DOHH2 (cell line): ENCODE measurements around the gene HECW1.

Experiments
- H3F3A ChIP-seq: fragments of 200-600 bp; sonication (generic), shearing (Covaris generic); 2 replicates; pipeline ENCODE4 v1.6.0; 2016; ENCODE audit warnings: antibody characterized with exemption, mild to moderate bottlenecking; ENCODE audit not compliant: control insufficient read depth, insufficient read depth
- H3K27ac ChIP-seq: fragments of 200-600 bp; sonication (generic); 2 replicates; pipeline ENCODE4 v1.5.1; 2014; ENCODE audit warnings: low read depth, mild to moderate bottlenecking, low read length, moderate library complexity
- H3K27me3 ChIP-seq: fragments of 200-600 bp; sonication (generic); 2 replicates; pipeline ENCODE4 v1.6.1; 2014; ENCODE audit warnings: mild to moderate bottlenecking, low read length, mixed read lengths; ENCODE audit not compliant: control insufficient read depth
- H3K36me3 ChIP-seq: fragments of 200-600 bp; sonication (generic); 2 replicates; pipeline ENCODE4 v1.6.1; 2014; ENCODE audit warnings: mild to moderate bottlenecking, low read length, moderate library complexity, mixed read lengths; ENCODE audit not compliant: control insufficient read depth
- H3K4me1 ChIP-seq: fragments of 200-600 bp; sonication (generic); 2 replicates; pipeline ENCODE4 v1.6.1; 2014; ENCODE audit warnings: mild to moderate bottlenecking, low read length, mixed read lengths; ENCODE audit not compliant: control insufficient read depth
- H3K4me2 ChIP-seq: fragments of 200-600 bp; sonication (generic); 2 replicates; pipeline ENCODE4 v1.6.0; 2014; ENCODE audit warnings: mild to moderate bottlenecking, low read length, moderate library complexity
- H3K4me3 ChIP-seq: fragments of 200-600 bp; sonication (generic); 2 replicates; pipeline ENCODE4 v1.5.1; 2014; ENCODE audit warnings: mild to moderate bottlenecking, low read length, mixed read lengths
- H3K79me2 ChIP-seq: fragments of 200-600 bp; sonication (generic); 2 replicates; pipeline ENCODE4 v1.6.1; 2014; ENCODE audit warnings: mild to moderate bottlenecking, low read length, mixed read lengths; ENCODE audit not compliant: control insufficient read depth
- H3K9me2 ChIP-seq: fragments of 200-600 bp; sonication (generic); replicated peaks from 2 replicates; pipeline ENCODE4 v1.6.1; 2014; ENCODE audit warnings: mild to moderate bottlenecking, low read length, mixed read lengths; ENCODE audit not compliant: control insufficient read depth
- H3K9me3 ChIP-seq: fragments of 200-600 bp; sonication (generic); 2 replicates; pipeline ENCODE4 v1.6.1; 2014; ENCODE audit warnings: antibody characterized with exemption, low read length, mixed read lengths; ENCODE audit not compliant: control insufficient read depth, insufficient read depth
- H4K20me1 ChIP-seq: fragments of 200-600 bp; sonication (generic); 2 replicates; pipeline ENCODE4 v1.6.0; 2014; ENCODE audit warnings: low read depth, mild to moderate bottlenecking, antibody characterized with exemption, low read length, moderate library complexity; ENCODE audit not compliant: control insufficient read depth, insufficient read depth
- EZH2phosphoT487 ChIP-seq: fragments of 200-600 bp; sonication (generic); IDR thresholded peaks from 2 replicates; pipeline ENCODE4 v1.6.1; 2017; ENCODE audit warnings: borderline replicate concordance, mild to moderate bottlenecking, antibody characterized with exemption, low read length, moderate library complexity, mixed read lengths
- TF ChIP-seq, protein P1 (sequence below): fragments of 200-600 bp; sonication (generic); IDR thresholded peaks from one replicate; pipeline ENCODE4 v1.5.1; 2014; ENCODE audit warnings: antibody characterized with exemption, mild to moderate bottlenecking, low read depth, low read length; ENCODE audit not compliant: poor library complexity, severe bottlenecking

HECW1 gene

DNA sequence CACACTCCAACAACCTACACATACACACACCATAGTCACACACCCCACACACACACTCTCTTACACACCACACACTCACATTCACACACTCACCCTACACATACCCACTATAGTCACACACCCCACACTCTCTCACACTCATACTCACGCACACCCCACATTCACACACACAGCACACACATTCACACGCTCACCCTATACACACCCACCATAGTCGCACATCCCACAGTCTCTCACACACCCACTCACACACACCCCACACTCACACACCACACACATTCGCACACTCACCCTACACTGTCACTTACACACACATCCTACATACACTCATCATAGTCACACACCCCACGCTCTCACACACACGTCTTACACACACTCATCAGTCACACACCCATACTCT lies 85.6 kb downstream of the HECW1 start:
- H3K4me2 ChIP-seq: no peak overlapping the region
- no peaks in the 10 kb centered on the region for H3K9me2 ChIP-seq
- TF ChIP-seq, protein P1, sequence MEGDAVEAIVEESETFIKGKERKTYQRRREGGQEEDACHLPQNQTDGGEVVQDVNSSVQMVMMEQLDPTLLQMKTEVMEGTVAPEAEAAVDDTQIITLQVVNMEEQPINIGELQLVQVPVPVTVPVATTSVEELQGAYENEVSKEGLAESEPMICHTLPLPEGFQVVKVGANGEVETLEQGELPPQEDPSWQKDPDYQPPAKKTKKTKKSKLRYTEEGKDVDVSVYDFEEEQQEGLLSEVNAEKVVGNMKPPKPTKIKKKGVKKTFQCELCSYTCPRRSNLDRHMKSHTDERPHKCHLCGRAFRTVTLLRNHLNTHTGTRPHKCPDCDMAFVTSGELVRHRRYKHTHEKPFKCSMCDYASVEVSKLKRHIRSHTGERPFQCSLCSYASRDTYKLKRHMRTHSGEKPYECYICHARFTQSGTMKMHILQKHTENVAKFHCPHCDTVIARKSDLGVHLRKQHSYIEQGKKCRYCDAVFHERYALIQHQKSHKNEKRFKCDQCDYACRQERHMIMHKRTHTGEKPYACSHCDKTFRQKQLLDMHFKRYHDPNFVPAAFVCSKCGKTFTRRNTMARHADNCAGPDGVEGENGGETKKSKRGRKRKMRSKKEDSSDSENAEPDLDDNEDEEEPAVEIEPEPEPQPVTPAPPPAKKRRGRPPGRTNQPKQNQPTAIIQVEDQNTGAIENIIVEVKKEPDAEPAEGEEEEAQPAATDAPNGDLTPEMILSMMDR: no peak
- H3F3A ChIP-seq: no peaks in the 10 kb centered on the region
- H3K4me3 ChIP-seq: no peak overlapping the region
- H3K79me2 ChIP-seq: no peaks in the 10 kb centered on the region
- H3K27me3 ChIP-seq: no peaks in the 10 kb centered on the region
- no peaks in the 10 kb centered on the region for H4K20me1 ChIP-seq
- no peaks in the 10 kb centered on the region for H3K9me3 ChIP-seq
- H3K36me3 ChIP-seq: no peaks in the 10 kb centered on the region
- H3K4me1 ChIP-seq: no peaks in the 10 kb centered on the region
- no peak overlapping the region for H3K27ac ChIP-seq

DNA sequence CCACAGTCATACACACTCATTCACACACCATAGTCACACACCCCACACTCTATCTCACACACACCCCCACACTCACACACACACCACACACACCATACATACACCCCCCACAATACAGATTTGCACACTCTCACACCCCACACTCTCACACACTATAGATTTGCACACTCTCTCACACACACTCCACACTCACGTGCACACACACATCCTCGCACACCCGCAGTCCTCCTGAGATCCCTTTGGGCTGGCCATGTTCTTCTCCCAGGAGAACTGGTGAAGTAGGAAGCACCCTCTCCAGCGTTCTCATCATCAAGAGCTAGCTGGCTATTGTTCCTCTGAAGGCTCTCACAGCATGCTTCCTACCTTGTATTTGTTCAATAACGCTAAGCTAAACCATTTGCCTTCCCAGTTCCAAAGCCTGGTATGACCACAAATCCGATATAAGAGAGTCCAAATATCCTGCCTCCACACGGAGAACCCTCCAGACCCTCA lies 86.2 kb downstream of the HECW1 start:
- TF ChIP-seq, protein P1: no peak
- TF ChIP-seq EZH2phosphoT487: no peak
- Histone ChIP-seq H3K4me1 (no peaks in the 10 kb centered on the region), H3K36me3 (no peaks in the 10 kb centered on the region), H3K27ac (no peak overlapping the region), H3K79me2 (no peaks in the 10 kb centered on the region), H3K9me2 (no peaks in the 10 kb centered on the region), H3K27me3 (no peaks in the 10 kb centered on the region), H3K4me3 (no peak overlapping the region), H3F3A (no peaks in the 10 kb centered on the region), H4K20me1 (no peaks in the 10 kb centered on the region), H3K9me3 (no peaks in the 10 kb centered on the region), H3K4me2 (no peak overlapping the region)

DNA sequence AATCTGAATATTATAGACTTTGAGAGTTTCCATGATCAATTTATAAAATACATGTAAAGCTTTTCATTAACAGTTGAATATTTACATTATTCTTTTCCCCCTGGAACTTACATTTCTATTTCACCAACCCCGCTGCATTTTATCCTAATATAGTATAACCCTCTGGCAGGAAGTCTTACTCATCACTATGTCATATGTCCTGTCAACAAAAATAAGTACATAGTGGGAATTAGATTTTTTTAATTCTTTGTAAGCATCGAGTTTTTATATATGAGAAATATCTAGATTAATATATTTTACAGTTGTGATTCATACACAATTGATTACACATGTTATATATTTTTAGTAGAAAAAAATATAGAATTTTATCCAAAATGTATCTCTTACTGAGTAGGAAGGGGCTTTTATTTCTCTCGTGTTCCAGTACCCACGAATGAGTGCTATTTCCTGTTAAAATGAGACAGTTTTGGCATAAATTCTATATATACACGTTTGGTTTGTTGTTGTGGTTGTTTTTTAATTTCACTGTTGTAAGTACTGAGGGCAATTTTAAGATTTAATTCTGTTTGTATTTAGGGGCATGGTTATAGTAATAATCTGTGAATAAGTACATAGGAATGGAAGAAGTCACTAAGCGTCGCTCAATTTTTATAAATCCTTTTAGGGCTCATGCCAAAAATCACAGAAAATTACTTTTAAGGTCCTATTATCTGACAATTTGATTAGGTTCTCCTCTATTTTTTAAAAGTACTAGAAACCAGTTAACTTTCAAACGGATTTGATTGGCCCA lies 87.1 kb downstream of the HECW1 start:
- Histone ChIP-seq H3K36me3 (no peaks in the 10 kb centered on the region), H3K4me2 (no peak overlapping the region), H3K27me3 (no peaks in the 10 kb centered on the region), H3F3A (no peaks in the 10 kb centered on the region), H4K20me1 (no peaks in the 10 kb centered on the region), H3K9me3 (no peaks in the 10 kb centered on the region), H3K9me2 (no peaks in the 10 kb centered on the region), H3K79me2 (no peaks in the 10 kb centered on the region), H3K27ac (no peak overlapping the region), H3K4me1 (no peaks in the 10 kb centered on the region), H3K4me3 (no peak overlapping the region)
- TF ChIP-seq EZH2phosphoT487: no peak
- TF ChIP-seq, protein P1: no peak
